Neural crest cell (in vitro differentiated cells): Measurements from ENCODE around the gene GP2. TPM values are rescaled to one million over a fixed set of nuclear protein-coding genes. Genes with fewer than 3 reads are reported as not detected.
"Not testable (repeated sequence)": the region's sequence is repeated elsewhere in the genome, so short reads cannot be mapped to it uniquely, and the experiment has no call there.

ENCODE experiments used
- DNase-seq: peaks from one replicate; pipeline ENCODE4 v3.0.0; 2021; ENCODE audit warnings: low read depth, mixed read lengths, low spot score
- H3K27ac Mint-ChIP-seq: one replicate; pipeline ENCODE4 v1.8.0; 2021; ENCODE audit warnings: mild to moderate bottlenecking, mixed read lengths; ENCODE audit not compliant: unreplicated experiment
- H3K27me3 Mint-ChIP-seq: 2 replicates; pipeline ENCODE4 v1.8.0; 2021; ENCODE audit warnings: low read depth, mild to moderate bottlenecking, mixed read lengths
- H3K36me3 Mint-ChIP-seq: 2 replicates; pipeline ENCODE4 v1.8.0; 2021; ENCODE audit warnings: low read depth, mild to moderate bottlenecking, mixed read lengths
- H3K4me1 Mint-ChIP-seq: 2 replicates; pipeline ENCODE4 v1.8.0; 2021; ENCODE audit warnings: mixed read lengths
- H3K4me3 Mint-ChIP-seq: one replicate; pipeline ENCODE4 v1.8.0; 2021; ENCODE audit warnings: mild to moderate bottlenecking, mixed read lengths
- H3K9me3 Mint-ChIP-seq: 2 replicates; pipeline ENCODE4 v1.8.0; 2021; ENCODE audit warnings: mixed read lengths
- total RNA-seq: library from RNA; stranded (reverse); gene quantifications from 2 replicates; pipeline ENCODE4 v1.2.1, GENCODE V29; 2021
- TF ChIP-seq, protein P1 (sequence below): fragments of 200-600 bp; sonication (generic); conservative IDR thresholded peaks from 2 replicates; pipeline ENCODE4 v1.5.0; 2021; ENCODE audit warnings: antibody characterized with exemption, mild to moderate bottlenecking

Gene GP2
- total RNA-seq, 1 donor from 2014 or later: not detected

- TF ChIP-seq, protein P1, sequence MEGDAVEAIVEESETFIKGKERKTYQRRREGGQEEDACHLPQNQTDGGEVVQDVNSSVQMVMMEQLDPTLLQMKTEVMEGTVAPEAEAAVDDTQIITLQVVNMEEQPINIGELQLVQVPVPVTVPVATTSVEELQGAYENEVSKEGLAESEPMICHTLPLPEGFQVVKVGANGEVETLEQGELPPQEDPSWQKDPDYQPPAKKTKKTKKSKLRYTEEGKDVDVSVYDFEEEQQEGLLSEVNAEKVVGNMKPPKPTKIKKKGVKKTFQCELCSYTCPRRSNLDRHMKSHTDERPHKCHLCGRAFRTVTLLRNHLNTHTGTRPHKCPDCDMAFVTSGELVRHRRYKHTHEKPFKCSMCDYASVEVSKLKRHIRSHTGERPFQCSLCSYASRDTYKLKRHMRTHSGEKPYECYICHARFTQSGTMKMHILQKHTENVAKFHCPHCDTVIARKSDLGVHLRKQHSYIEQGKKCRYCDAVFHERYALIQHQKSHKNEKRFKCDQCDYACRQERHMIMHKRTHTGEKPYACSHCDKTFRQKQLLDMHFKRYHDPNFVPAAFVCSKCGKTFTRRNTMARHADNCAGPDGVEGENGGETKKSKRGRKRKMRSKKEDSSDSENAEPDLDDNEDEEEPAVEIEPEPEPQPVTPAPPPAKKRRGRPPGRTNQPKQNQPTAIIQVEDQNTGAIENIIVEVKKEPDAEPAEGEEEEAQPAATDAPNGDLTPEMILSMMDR: no peak
- Mint-ChIP-seq H3K4me1 (no peaks in the 10 kb centered on the region), H3K27ac (no peak overlapping the region), H3K4me3 (no peak overlapping the region), H3K27me3 (peaks cover 88% of the 10 kb centered on the region), H3K9me3 (no peaks in the 10 kb centered on the region), H3K36me3 (no peaks in the 10 kb centered on the region)
- no peak for DNase-seq
Measured at GRCh38 chr16:20326321-20326720, 992 bp downstream of the GP2 start.

DNA sequence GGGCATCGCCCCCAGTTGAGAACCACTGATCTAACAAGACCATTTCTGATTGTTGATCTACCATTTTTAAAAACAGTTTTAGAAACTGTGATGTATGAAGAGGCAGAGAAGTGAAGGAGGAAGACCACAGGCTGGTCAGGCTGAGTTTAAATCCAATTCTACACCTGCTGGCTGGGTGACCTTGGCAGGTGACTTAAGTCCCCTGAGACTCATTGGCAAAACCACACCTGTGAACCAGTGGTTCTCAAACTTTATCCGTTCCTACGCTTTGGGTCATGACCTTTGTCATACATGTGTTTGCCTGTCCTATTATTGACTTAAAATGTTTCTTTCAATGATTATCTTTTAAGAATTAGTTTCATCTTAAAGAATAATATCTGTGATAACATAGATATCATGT is 2.3 kb downstream of the GP2 start:
- Mint-ChIP-seq H3K4me3 (no peak overlapping the region), H3K27me3 (peaks cover 84% of the 10 kb centered on the region), H3K4me1 (no peaks in the 10 kb centered on the region), H3K9me3 (no peaks in the 10 kb centered on the region), H3K27ac (no peak overlapping the region), H3K36me3 (no peaks in the 10 kb centered on the region)
- no peak for DNase-seq
- TF ChIP-seq, protein P1: no peak

DNA sequence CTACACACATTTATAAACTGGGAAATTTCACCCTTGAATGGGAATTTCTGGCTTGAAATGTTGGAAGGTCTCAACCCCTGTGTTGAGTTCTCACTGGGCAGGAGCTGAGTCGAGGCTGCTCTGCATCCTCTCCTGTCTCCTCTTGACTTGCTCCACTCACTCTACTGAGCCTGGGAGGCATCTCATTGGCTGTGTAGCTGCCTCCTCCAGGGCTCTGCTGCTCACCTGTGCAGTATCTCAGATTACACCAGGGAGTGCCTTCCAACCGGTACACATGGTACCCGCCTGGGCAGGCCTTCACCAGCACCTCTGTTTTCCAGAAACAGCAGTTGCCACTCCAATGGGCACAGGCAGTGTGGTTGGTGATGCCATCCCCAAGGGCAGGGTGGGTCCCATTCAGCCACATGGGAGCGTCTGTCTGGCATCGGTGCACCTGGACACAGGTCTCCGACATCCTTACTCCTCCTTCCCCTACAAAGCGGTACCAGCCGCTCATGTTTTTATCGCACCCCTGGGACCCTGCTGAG is 3.7 kb downstream of the GP2 start:
- H3K9me3 Mint-ChIP-seq: no peaks in the 10 kb centered on the region
- peaks cover 84% of the 10 kb centered on the region for H3K27me3 Mint-ChIP-seq
- H3K4me1 Mint-ChIP-seq: no peaks in the 10 kb centered on the region
- TF ChIP-seq, protein P1: no peak
- no peaks in the 10 kb centered on the region for H3K36me3 Mint-ChIP-seq
- no peak for DNase-seq
- H3K4me3 Mint-ChIP-seq: no peak overlapping the region
- H3K27ac Mint-ChIP-seq: no peak overlapping the region

- Mint-ChIP-seq H3K27ac (no peak overlapping the region), H3K9me3 (no peaks in the 10 kb centered on the region), H3K27me3 (peaks cover 84% of the 10 kb centered on the region), H3K4me1 (no peaks in the 10 kb centered on the region), H3K36me3 (no peaks in the 10 kb centered on the region), H3K4me3 (no peak overlapping the region)
- TF ChIP-seq, protein P1: no peak
- no peak for DNase-seq
Measured at GRCh38 chr16:20322696-20323095, 4.6 kb downstream of the GP2 start.

DNA sequence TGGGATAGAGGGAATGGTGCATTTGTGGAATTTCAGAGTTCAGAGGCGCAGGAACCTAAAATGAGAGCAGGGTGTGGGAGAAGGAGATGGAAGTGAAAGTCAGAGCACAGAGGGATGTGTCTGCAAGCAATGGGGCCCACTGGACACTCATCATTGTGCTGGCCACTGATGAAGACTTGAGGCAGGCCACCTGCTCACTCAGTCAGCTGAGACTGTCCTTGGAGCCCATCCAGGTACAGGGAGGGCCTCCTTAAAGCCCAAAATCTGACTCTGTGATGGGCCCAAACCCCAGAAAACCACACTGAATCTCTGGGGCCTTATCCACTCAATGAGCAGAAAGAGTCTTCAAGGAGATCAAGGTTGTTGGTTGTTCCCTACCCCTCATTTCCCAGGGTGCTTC is 5.6 kb downstream of the GP2 start:
- H3K4me3 Mint-ChIP-seq: no peak overlapping the region
- H3K4me1 Mint-ChIP-seq: no peaks in the 10 kb centered on the region
- H3K27ac Mint-ChIP-seq: no peak overlapping the region
- H3K36me3 Mint-ChIP-seq: no peaks in the 10 kb centered on the region
- no peak for DNase-seq
- no peaks in the 10 kb centered on the region for H3K9me3 Mint-ChIP-seq
- H3K27me3 Mint-ChIP-seq: peaks cover 84% of the 10 kb centered on the region
- TF ChIP-seq, protein P1: no peak

- peaks cover 82% of the 10 kb centered on the region for H3K27me3 Mint-ChIP-seq
- H3K4me1 Mint-ChIP-seq, H3K4me3 Mint-ChIP-seq, H3K9me3 Mint-ChIP-seq, DNase-seq, H3K36me3 Mint-ChIP-seq, H3K27ac Mint-ChIP-seq: not testable (repeated sequence)
Measured at GRCh38 chr16:20321051-20321450, 6.3 kb downstream of the GP2 start.
